A549 (cell line): ENCODE data around the gene VSX1. TPM values are rescaled to one million over a fixed set of nuclear protein-coding genes. Genes with fewer than 3 reads are reported as not detected.

Experiments used
- ATAC-seq, 2 experiments: fragments of 200-7000 bp in 1 of 2; fragments of >200 bp in 1 of 2; cut with Nextera tagmentation in 1 of 2; cut with Tn5 transposase in 1 of 2; 3 replicates each; pipeline versions ENCODE4 v1.8.0 to v1.9.1; 2018 to 2020; ENCODE audit warnings: mild to moderate bottlenecking in 1 of 2, moderate library complexity in 1 of 2
- CTCF ChIA-PET: fragments of 300-600 bp; sonication (Branson Sonifier 250); formaldehyde crosslinking; extraction: SDS; loops from one replicate; lab custom pipeline; 2021; ENCODE audit warnings: antibody characterized with exemption, inconsistent platforms; lab: Yijun Ruan, JAX
- POLR2A ChIA-PET: fragments of 350-600 bp; formaldehyde crosslinking; extraction: SDS; loops from one replicate; lab custom pipeline; 2021; ENCODE audit warnings: antibody characterized with exemption, inconsistent platforms; lab: Yijun Ruan, JAX
- DNase-seq, 2 experiments: peaks; one replicate each; pipeline versions ENCODE4 v3.0.0 to v3.0.0-alpha.2; 2011 to 2016; ENCODE audit warnings: low read depth in 1 of 2, low spot score in 1 of 2
- FAIRE-seq: peaks from 2 replicates; lab custom pipeline; 2011; peaks lifted over from hg19 to GRCh38; lab: Jason Lieb, UNC
- H3K27ac ChIP-seq, 2 experiments: fragments of >200 bp; sonication (Bioruptor Twin); formaldehyde crosslinking; 3 replicates each; pipeline ENCODE4 v1.5.1; 2016 to 2017
- H3K4me1 ChIP-seq: fragments of >200 bp; sonication (Bioruptor Twin); formaldehyde crosslinking; 3 replicates; pipeline ENCODE4 v1.6.1; 2016
- H3K4me2 ChIP-seq: fragments of >200 bp; sonication (Bioruptor Twin); formaldehyde crosslinking; 3 replicates; pipeline ENCODE4 v1.6.1; 2016
- H3K4me3 ChIP-seq: fragments of >200 bp; sonication (Bioruptor Twin); formaldehyde crosslinking; 3 replicates; pipeline ENCODE4 v1.5.1; 2016
- H3K9me3 ChIP-seq: fragments of >200 bp; sonication (Bioruptor Twin); formaldehyde crosslinking; 3 replicates; pipeline ENCODE4 v1.6.1; 2016
- BHLHE40 ChIP-seq: IDR thresholded peaks from 2 replicates; pipeline ENCODE4 v1.6.1; 2012; ENCODE audit warnings: low read depth, low read length, inconsistent platforms
- EHF ChIP-seq: fragments of 250-450 bp; sonication (Bioruptor Pico); IDR thresholded peaks from 2 replicates; pipeline ENCODE4 v1.5.0; 2020; ENCODE audit warnings: mild to moderate bottlenecking
- EHMT2 ChIP-seq: fragments of 200-600 bp; sonication (generic); IDR thresholded peaks from 2 replicates; pipeline ENCODE4 v1.6.1; 2016; ENCODE audit warnings: antibody characterized with exemption, low read depth, mild to moderate bottlenecking, moderate library complexity
- FOSB ChIP-seq: fragments of 250-450 bp; sonication (Bioruptor Pico); IDR thresholded peaks from 2 replicates; pipeline ENCODE4 v1.5.0; 2020; ENCODE audit warnings: mild to moderate bottlenecking, moderate library complexity
- FOXS1 ChIP-seq: fragments of 250-450 bp; sonication (Bioruptor Pico); IDR thresholded peaks from 2 replicates; pipeline ENCODE4 v1.5.0; 2020; ENCODE audit warnings: mild to moderate bottlenecking, moderate library complexity
- HEYL ChIP-seq: fragments of 250-450 bp; sonication (Bioruptor Pico); IDR thresholded peaks from 2 replicates; pipeline ENCODE4 v1.8.0; 2021; ENCODE audit warnings: mild to moderate bottlenecking, moderate library complexity
- HOXB5 ChIP-seq: fragments of 250-450 bp; sonication (Bioruptor Pico); IDR thresholded peaks from 2 replicates; pipeline ENCODE4 v1.5.0; 2020; ENCODE audit warnings: mild to moderate bottlenecking, moderate library complexity
- JUN ChIP-seq, 2 experiments: fragments of >200 bp; sonication (Bioruptor Twin); formaldehyde crosslinking; IDR thresholded peaks; 2 replicates in 1 of 2; 3 replicates in 1 of 2; pipeline ENCODE4 v1.6.1; 2016 to 2017
- KDM5A ChIP-seq: fragments of 200-600 bp; sonication (generic); IDR thresholded peaks from 2 replicates; pipeline ENCODE4 v1.6.1; 2016; ENCODE audit warnings: antibody characterized with exemption, mild to moderate bottlenecking
- MAZ ChIP-seq: fragments of 150-350 bp; IDR thresholded peaks from 2 replicates; pipeline ENCODE4 v1.6.1; 2014; ENCODE audit warnings: antibody characterized with exemption, low read depth, low read length, borderline replicate concordance
- NFE2L2 ChIP-seq: fragments of 150-350 bp; conservative IDR thresholded peaks from 2 replicates; pipeline ENCODE4 v1.6.1; 2014; ENCODE audit warnings: low read length
- NR3C1 ChIP-seq: fragments of >200 bp; sonication (Bioruptor Twin); formaldehyde crosslinking; IDR thresholded peaks from 3 replicates; pipeline ENCODE4 v1.6.1; 2017
- PHF8 ChIP-seq: fragments of 200-600 bp; sonication (generic); IDR thresholded peaks from 2 replicates; pipeline ENCODE4 v1.6.1; 2016; ENCODE audit warnings: low read depth, mild to moderate bottlenecking, antibody characterized with exemption, moderate library complexity, borderline replicate concordance
- POLR2AphosphoS2 ChIP-seq: conservative IDR thresholded peaks from 2 replicates; pipeline ENCODE4 v1.6.1; 2012; ENCODE audit warnings: low read length, improper control_type of control experiment, inconsistent platforms
- RARB ChIP-seq: fragments of 250-450 bp; sonication (Bioruptor Pico); IDR thresholded peaks from 2 replicates; pipeline ENCODE4 v1.8.0; 2021; ENCODE audit warnings: mild to moderate bottlenecking, moderate library complexity
- RFX5 ChIP-seq: fragments of 450-650 bp; IDR thresholded peaks from 2 replicates; pipeline ENCODE4 v1.7.1; 2014; ENCODE audit warnings: antibody characterized with exemption, mild to moderate bottlenecking, moderate library complexity
- RNF2 ChIP-seq: fragments of 200-600 bp; sonication (generic); IDR thresholded peaks from 2 replicates; pipeline ENCODE4 v1.6.1; 2016; ENCODE audit warnings: low read depth, mild to moderate bottlenecking, antibody characterized with exemption, moderate library complexity, borderline replicate concordance
- SREBF2 ChIP-seq: fragments of 450-650 bp; IDR thresholded peaks from 2 replicates; pipeline ENCODE4 v1.6.1; 2014; ENCODE audit warnings: mild to moderate bottlenecking, moderate library complexity
- TP53 ChIP-seq: fragments of 250-450 bp; sonication (Bioruptor Pico); IDR thresholded peaks from 2 replicates; pipeline ENCODE4 v1.5.0; 2021; ENCODE audit warnings: mild to moderate bottlenecking, moderate library complexity
- ZC3H11A ChIP-seq: fragments of 450-650 bp; IDR thresholded peaks from 2 replicates; pipeline ENCODE4 v1.6.1; 2014; ENCODE audit warnings: antibody characterized with exemption, mild to moderate bottlenecking
- ZNF302 ChIP-seq: fragments of 250-450 bp; sonication (Bioruptor Pico); IDR thresholded peaks from 2 replicates; pipeline ENCODE4 v1.9.0; 2021; ENCODE audit warnings: inconsistent platforms, mild to moderate bottlenecking, moderate library complexity
- ZSCAN20 ChIP-seq: fragments of 250-450 bp; sonication (Bioruptor Pico); IDR thresholded peaks from 2 replicates; pipeline ENCODE4 v1.8.0; 2022; ENCODE audit warnings: mild to moderate bottlenecking, moderate library complexity
- WGBS: methylation state at CpG from one replicate; pipeline ENCODE4 v1.1.6; 2017; ENCODE audit errors: missing lambda C conversion rate; 5-methylcytosine and 5-hydroxymethylcytosine counted together
- polyA plus RNA-seq, 4 experiments: library from polyadenylated mRNA; depleted of rRNA in 3 of 4; stranded (reverse); fragments of >200 nt; fragmentation: RNase III in 1 of 4; extraction: RNeasy Plus Mini Kit Qiagen cat#74134 plus additional on column Dnase treatment in 1 of 4; gene quantifications; 2 replicates in 3 of 4; 3 replicates in 1 of 4; pipeline ENCODE4 v1.2.3, GENCODE V29; 2011 to 2017
- TF ChIP-seq, protein P1 (sequence below): fragments of 250-450 bp; sonication (Bioruptor Pico); IDR thresholded peaks from 2 replicates; pipeline ENCODE4 v1.5.0; 2020; ENCODE audit warnings: low read depth, mild to moderate bottlenecking, moderate library complexity
- TF ChIP-seq, protein P2 (sequence below): IDR thresholded peaks from 2 replicates; pipeline ENCODE4 v1.6.1; 2012; ENCODE audit warnings: low read depth, borderline replicate concordance
- TF ChIP-seq, protein P3 (sequence below): fragments of 250-450 bp; sonication (Bioruptor Pico); IDR thresholded peaks from 2 replicates; pipeline ENCODE4 v1.5.0; 2021; ENCODE audit warnings: mild to moderate bottlenecking, moderate library complexity, borderline replicate concordance
- TF ChIP-seq, protein P4 (sequence below): fragments of 450-650 bp; IDR thresholded peaks from 2 replicates; pipeline ENCODE4 v1.6.1; 2014; ENCODE audit warnings: antibody characterized with exemption
- TF ChIP-seq, protein P5 (sequence below): fragments of 150-350 bp; IDR thresholded peaks from 2 replicates; pipeline ENCODE4 v1.6.1; 2014; ENCODE audit warnings: low read depth, mild to moderate bottlenecking, low read length
- TF ChIP-seq, protein P6 (sequence below): fragments of >200 bp; sonication (Bioruptor Twin); formaldehyde crosslinking; IDR thresholded peaks from 3 replicates; pipeline ENCODE4 v1.5.1; 2016

Gene VSX1
- polyA plus RNA-seq, 2 of the 4 experiments (the other 2 are of a cell fraction) = 0.77 to 2.9 TPM

DNA sequence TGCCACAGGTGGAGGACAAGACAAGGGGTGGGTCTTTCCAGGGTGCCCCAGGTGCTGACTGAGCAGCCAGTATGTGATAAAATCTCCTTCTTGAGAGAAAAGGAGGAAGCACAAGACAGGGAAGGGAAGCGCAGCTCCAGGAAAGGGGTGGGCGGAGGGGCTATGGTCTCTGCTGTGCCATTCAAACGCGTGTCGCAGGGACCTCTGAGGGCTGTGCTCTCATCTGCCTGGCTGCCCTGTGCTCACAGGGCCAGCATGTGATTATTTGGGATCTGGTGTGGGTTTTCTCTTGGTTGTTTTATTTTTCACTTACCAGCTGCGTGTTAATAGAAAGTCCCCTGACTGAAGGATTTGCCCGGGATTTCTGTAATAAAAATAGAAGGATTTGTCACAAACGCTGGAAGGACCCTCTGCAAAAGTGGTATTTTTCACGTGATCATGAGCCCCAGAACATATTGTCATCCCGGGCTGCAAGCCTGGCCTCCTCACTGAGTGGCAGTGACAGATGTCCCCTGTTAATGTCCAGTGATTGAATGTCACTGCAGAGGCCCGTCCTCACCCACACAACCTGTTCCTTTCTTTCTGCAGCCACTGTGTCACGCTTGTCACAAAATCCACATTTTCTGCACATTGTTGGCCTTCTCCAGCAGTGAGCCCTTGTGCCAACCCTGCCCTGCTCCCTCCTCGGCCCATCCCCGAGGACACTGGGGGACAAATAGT is 35.0 kb upstream of the VSX1 start:
- CTCF ChIA-PET = interaction anchor here (1.1 to 1.9 kb wide), 3 partner anchors 49 to 123 kb away, joined by 3 to 8 read pairs (median 3); no protein-coding TSS in a partner anchor
- H3K4me1 ChIP-seq = peaks cover 61% of the 10 kb centered on the region
- peak overlapping the region; percentile 76 to 82 for H3K27ac ChIP-seq
- no peak overlapping the region; the same call in 2 of the 3 replicates for H3K4me2 ChIP-seq
- POLR2A ChIA-PET = no interaction called here
- no peak overlapping the region for H3K4me3 ChIP-seq
- WGBS = 92% methylated on average over 14 of the region's 14 CpGs
- FAIRE-seq (no peak), DNase-seq (no peak), ATAC-seq (no peak)
- no peaks in the 10 kb centered on the region for H3K9me3 ChIP-seq
- TF ChIP-seq RNF2 (no peak), EHMT2 (no peak), ZSCAN20 (CRISPR knock-in tag) (no peak), ZNF302 (CRISPR knock-in tag) (no peak), PHF8 (no peak), POLR2AphosphoS2 (no peak), JUN (IDR thresholded peaks at IDR 0.05) (no peak), EHF (CRISPR knock-in tag) (no peak), ZC3H11A (no peak), SREBF2 (no peak), FOSB (no peak), NFE2L2 (no peak), TP53 (no peak)
- TF ChIP-seq, protein P1, sequence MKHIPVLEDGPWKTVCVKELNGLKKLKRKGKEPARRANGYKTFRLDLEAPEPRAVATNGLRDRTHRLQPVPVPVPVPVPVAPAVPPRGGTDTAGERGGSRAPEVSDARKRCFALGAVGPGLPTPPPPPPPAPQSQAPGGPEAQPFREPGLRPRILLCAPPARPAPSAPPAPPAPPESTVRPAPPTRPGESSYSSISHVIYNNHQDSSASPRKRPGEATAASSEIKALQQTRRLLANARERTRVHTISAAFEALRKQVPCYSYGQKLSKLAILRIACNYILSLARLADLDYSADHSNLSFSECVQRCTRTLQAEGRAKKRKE (CRISPR knock-in tag) = no peak
- TF ChIP-seq, protein P2, sequence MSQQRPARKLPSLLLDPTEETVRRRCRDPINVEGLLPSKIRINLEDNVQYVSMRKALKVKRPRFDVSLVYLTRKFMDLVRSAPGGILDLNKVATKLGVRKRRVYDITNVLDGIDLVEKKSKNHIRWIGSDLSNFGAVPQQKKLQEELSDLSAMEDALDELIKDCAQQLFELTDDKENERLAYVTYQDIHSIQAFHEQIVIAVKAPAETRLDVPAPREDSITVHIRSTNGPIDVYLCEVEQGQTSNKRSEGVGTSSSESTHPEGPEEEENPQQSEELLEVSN = no peak
- TF ChIP-seq, protein P3, sequence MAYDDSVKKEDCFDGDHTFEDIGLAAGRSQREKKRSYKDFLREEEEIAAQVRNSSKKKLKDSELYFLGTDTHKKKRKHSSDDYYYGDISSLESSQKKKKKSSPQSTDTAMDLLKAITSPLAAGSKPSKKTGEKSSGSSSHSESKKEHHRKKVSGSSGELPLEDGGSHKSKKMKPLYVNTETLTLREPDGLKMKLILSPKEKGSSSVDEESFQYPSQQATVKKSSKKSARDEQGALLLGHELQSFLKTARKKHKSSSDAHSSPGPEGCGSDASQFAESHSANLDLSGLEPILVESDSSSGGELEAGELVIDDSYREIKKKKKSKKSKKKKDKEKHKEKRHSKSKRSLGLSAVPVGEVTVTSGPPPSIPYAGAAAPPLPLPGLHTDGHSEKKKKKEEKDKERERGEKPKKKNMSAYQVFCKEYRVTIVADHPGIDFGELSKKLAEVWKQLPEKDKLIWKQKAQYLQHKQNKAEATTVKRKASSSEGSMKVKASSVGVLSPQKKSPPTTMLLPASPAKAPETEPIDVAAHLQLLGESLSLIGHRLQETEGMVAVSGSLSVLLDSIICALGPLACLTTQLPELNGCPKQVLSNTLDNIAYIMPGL (CRISPR knock-in tag) = no peak

DNA sequence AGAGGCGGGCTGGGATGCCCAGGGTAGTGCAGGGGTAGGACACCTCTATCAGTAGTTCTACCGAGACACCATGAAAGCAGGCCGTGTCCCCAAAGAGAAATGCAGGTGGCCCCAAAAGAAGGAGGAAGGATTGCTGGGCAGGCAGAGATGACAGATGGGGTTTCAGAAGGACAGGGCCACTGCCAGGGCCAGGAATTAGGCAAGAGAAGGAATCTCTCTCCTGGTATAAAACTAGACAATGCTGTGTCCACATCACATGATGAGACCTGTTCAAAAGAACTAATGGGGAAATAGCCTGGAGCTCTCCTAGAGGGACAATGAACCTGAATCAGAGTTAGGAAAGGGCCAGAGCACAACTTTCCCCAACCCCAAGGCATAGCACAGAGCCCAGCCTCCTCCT is 21.6 kb upstream of the VSX1 start:
- Histone ChIP-seq H3K9me3 (no peaks in the 10 kb centered on the region), H3K4me1 (no peaks in the 10 kb centered on the region), H3K27ac (no peak overlapping the region), H3K4me2 (no peak overlapping the region), H3K4me3 (no peak overlapping the region)
- ChIA-PET CTCF (interaction anchor here (1.2 to 1.7 kb wide), 2 partner anchors 45 to 75 kb away, joined by 3 to 4 read pairs; partner anchors contain the start of gene ACSS1), POLR2A (no interaction called here)
- TF ChIP-seq, protein P4, sequence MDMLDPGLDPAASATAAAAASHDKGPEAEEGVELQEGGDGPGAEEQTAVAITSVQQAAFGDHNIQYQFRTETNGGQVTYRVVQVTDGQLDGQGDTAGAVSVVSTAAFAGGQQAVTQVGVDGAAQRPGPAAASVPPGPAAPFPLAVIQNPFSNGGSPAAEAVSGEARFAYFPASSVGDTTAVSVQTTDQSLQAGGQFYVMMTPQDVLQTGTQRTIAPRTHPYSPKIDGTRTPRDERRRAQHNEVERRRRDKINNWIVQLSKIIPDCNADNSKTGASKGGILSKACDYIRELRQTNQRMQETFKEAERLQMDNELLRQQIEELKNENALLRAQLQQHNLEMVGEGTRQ = no peak
- TF ChIP-seq KDM5A (no peak), NR3C1 (no peak), ZSCAN20 (CRISPR knock-in tag) (no peak), EHF (CRISPR knock-in tag) (no peak), POLR2AphosphoS2 (no peak), MAZ (no peak), HOXB5 (no peak), HEYL (CRISPR knock-in tag) (no peak), NFE2L2 (no peak), BHLHE40 (no peak), RARB (CRISPR knock-in tag) (no peak), FOXS1 (CRISPR knock-in tag) (no peak), RFX5 (no peak)
- TF ChIP-seq, protein P5, sequence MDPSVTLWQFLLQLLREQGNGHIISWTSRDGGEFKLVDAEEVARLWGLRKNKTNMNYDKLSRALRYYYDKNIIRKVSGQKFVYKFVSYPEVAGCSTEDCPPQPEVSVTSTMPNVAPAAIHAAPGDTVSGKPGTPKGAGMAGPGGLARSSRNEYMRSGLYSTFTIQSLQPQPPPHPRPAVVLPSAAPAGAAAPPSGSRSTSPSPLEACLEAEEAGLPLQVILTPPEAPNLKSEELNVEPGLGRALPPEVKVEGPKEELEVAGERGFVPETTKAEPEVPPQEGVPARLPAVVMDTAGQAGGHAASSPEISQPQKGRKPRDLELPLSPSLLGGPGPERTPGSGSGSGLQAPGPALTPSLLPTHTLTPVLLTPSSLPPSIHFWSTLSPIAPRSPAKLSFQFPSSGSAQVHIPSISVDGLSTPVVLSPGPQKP = no peak
- TF ChIP-seq, protein P1 (CRISPR knock-in tag) = no peak
- TF ChIP-seq, protein P6, sequence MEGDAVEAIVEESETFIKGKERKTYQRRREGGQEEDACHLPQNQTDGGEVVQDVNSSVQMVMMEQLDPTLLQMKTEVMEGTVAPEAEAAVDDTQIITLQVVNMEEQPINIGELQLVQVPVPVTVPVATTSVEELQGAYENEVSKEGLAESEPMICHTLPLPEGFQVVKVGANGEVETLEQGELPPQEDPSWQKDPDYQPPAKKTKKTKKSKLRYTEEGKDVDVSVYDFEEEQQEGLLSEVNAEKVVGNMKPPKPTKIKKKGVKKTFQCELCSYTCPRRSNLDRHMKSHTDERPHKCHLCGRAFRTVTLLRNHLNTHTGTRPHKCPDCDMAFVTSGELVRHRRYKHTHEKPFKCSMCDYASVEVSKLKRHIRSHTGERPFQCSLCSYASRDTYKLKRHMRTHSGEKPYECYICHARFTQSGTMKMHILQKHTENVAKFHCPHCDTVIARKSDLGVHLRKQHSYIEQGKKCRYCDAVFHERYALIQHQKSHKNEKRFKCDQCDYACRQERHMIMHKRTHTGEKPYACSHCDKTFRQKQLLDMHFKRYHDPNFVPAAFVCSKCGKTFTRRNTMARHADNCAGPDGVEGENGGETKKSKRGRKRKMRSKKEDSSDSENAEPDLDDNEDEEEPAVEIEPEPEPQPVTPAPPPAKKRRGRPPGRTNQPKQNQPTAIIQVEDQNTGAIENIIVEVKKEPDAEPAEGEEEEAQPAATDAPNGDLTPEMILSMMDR = no peak
- DNase-seq (no peak), ATAC-seq (no peak), FAIRE-seq (no peak)
- 89% methylated on average over 3 of the region's 3 CpGs for WGBS
